RPMI7951 (cell line): ENCODE data around the gene NEIL1. TPM values are rescaled to one million over a fixed set of nuclear protein-coding genes. Genes with fewer than 3 reads are reported as not detected.

ENCODE experiments used
- DNase-seq: peaks from one replicate; pipeline ENCODE4 v3.0.0-alpha.2; 2012; ENCODE audit warnings: low read depth
- total RNA-seq: library from RNA; depleted of rRNA; stranded (reverse); fragments of >200 nt; shearing (Covaris generic); gene quantifications from 2 replicates; pipeline ENCODE4 v1.2.3, GENCODE V29; 2014

Gene NEIL1
- total RNA-seq, 1 experiment from 2014 or later: 2.6 TPM

DNA sequence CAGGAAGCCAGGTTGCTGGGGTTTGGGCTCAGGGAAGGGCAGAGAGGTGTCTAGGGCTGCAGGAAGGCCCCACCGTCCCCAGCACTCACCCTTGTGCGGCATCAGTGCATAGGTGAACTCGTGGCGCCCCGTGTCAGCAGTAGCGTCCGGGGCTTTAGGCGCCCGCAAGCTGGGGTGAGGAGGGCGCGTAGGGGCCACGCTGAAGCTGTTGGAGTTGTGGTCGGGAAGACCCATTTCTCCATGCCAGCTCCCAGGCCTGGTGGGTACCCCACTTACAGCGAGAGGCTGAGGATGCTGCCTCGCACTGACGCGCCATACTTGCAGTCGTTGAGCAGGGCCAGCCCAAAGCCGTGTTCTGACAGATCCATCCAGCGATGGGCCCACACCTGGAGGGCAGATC, 9.7 kb downstream of the NEIL1 start:
- no peak for DNase-seq

GRCh38 chr15:75357976-75358673, 11.3 kb downstream of the NEIL1 start:
- no peak for DNase-seq

DNA sequence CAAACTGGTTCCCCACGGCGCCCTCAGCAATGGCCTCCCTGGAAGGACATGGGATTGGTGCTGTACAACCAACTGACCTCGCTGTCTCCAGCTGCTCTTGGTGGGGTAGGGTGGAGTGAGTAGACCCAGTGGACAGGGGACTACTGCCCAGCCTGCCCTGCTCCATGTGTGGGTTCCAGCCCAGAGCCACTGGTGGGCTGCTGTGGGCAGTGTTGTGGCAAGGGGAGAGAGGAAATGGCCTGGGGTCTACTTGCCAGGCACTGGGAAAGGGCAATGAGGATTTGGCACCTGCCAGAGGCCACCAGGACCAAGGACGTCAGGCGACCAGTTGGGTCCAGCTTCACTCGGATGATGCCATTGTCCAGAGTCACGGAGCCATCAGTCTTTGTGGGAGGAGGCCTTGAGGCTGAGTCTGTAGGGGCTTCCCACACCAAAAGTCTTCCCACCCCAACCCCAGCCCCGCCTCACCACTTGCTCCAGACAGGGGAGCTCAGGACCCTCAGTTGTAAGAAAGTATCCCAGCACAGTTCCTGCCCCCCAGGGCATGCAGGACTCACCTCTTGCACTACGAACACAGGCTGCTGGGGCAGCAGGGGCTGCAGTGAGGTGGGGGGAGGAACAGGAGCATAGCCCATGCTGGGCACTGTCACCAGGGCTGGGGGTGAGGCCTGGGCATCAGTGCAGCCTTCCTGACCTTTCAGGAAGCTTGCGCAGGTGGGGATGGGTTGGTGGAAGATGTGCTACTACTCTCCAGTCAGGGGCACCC, 12.1 kb downstream of the NEIL1 start:
- no peak for DNase-seq

- no peak for DNase-seq
Observed at GRCh38 chr15:75359537-75360250, 12.9 kb downstream of the NEIL1 start.

DNA sequence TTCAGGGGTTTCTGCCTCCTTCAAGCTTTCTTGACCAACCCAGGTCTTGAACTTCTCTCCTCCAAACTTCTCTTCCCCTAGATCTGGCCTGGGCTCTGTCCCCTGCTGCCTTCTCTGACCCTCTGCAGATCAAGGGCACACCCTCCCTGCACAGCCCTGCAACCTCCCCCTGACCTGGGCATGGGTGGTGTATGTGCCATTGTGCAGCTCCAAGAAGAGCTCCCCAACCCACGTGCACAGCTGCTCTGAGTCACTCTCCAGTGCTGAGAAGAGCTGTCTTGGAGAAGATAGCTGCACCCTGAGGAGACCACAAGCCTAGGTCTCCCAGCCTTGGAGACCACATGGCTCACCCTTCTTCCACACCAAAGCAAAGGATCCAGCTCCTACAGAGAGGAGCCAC, 13.6 kb downstream of the NEIL1 start:
- DNase-seq: no peak

- DNase-seq: no peak
Observed at GRCh38 chr15:75360856-75361255, 14.0 kb downstream of the NEIL1 start.

DNA sequence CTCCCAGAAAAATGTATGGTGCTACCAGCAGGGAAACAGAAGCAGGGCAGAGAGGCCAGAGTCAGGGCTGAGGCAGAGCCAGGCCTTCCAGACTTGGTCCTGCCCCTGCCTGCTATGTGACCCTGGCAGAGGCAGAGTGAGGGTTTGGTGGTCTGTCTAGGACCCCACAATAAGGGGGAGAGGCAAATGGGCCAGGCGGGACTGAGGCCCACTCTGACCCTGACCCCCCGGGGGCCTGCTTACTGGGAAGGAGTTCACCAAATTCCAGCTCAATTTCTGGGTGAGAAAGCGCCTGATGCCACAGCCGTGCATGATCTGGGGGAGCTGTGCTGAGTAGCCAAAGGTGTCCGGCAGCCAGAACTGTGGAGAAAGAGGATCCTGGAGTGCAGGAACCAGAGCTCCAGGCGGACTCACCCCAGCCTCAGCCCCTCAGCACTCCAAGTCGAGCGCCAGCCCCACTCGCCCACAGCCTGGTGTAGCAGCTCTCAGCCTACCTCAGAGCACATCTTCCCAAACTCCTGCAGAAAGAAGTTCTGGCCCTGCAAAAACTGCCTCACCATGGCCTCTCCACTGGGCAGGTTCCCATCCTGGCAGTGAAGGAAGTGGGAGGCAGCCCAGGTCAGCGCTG, 14.6 kb downstream of the NEIL1 start:
- no peak for DNase-seq

GRCh38 chr15:75361989-75362641, 15.3 kb downstream of the NEIL1 start:
- no peak for DNase-seq

GRCh38 chr15:75362642-75363249, 15.9 kb downstream of the NEIL1 start:
- DNase-seq: no peak

- no peak for DNase-seq
Observed at GRCh38 chr15:75363786-75364185, 16.9 kb downstream of the NEIL1 start.

- DNase-seq: no peak
Observed at GRCh38 chr15:75364881-75365280, 18.0 kb downstream of the NEIL1 start.

DNA sequence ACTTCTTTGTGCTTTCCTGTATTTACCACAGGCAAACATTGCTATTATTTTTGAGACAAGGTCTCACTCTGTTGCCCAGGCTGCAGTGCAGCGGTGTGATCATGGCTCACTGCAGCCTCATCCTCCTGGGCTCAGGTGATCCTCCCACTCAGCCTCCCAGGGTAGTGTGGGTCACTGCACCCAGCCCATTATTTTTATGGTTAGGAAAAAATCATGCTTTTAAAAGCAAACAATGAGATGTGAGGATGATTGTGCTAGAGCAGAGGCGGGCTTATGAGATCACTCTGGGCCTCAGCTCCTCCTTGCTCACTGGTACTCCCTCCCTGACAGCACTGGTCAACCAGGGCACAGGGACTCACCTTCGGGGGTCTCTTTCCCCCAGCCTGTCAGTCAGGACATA, 19.3 kb downstream of the NEIL1 start:
- no peak for DNase-seq

- DNase-seq: no peak
Observed at GRCh38 chr15:75367006-75367405, 20.2 kb downstream of the NEIL1 start.

GRCh38 chr15:75367406-75367912, 20.6 kb downstream of the NEIL1 start:
- DNase-seq: no peak

DNA sequence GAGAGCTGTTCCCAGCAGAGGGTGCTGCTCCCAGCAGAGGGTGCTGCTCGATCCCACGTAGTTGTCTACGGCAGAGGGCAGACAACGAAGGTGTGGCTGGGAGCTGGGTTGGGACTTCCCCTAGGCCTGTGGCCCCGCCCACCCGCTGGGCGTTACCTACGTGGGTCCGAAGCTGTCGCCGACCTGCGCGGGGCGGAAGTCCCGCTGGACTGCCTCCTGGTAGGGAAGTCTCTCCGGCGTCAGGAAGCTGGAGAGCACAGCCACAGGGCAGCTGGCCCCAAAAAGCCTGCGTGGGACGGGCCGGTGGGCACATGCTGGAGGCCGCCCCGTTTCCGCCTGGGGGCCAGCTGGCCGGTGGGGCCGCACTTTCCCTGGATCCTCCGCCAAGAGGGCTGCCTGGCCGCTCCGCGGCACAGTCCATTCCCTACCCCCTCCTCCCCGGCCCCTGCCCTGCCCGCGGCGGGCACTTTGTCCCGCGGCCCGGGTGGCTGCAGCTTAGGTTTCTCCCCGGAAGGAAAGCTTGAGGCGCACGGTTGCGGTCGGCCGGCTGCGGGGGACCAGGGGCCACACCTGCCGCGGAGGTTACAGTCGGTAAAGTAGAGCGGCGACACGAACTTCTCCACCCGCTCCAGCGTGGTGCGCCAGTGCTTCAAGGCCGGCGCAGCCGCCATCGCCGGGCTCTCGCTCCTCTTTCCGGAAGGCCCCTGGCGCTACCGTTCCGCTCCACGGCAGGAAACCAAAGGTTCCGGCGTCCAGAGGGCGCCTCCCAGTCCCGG, 21.3 kb downstream of the NEIL1 start, which contains the start of gene MAN2C1:
Gene MAN2C1, minus strand, starts transcription at position 695 of the 776 bp plus-strand sequence. Its CDS starts 24 bp downstream, at position 671.
- peak; percentile 94 for DNase-seq

DNA sequence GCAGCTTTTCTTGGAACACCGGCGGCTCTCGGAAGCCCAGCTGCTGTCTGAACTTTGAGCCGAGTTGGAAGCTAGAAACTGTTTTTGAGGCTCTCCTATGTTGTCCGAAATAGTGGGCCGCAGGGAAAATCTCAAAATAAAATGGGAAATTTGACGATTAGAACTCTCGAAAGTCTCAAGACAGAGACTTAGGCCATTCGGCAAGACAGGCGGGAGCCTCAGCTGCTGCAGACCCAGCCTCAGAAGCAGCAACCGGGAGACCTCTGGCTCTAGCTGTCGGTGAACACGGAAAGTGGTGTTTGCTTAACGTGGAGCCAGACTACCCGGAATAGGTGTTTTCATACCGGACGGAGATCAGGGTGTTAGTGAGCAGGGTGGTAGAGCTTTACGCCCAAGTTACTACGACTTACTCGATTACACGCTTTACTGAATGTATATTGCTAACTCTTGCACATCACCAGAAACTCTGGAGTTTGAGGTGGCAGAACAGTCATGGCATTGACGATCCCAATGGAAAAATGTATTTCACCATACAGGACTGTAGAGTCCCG, 21.9 kb downstream of the NEIL1 start:
- DNase-seq: no peak

DNA sequence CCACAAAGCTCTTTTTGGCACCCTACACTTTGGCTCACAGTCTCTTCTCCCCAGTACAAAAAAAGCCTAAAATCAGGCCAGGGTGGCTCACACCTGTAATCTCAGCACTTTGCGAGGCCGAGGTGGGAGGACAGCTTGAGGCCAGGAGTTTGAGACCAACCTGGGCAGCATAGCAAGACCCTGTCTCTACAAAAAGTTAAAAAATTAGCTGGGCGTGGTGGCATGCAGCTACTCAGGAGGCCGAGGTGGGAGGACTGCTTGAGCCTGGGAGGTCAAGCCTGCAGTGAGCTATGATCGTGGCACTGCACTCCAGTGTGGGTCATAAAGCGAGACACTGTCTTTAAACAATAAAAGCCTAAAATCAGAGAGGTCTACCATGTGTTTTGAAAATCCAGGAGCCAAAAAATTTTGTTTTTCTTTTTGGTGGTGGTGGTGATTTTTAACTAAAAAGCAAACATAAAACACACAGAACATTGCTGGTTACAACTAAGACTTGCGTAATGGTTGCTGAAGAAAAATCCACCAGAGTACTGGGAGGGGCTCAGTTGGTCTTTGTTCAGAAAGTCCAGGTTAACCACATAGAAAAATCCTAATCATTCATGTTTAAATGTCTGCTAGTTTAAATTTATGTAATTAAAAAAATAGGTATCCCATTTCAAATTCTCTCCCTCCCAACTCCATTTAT, 23.2 kb downstream of the NEIL1 start:
- no peak for DNase-seq

DNA sequence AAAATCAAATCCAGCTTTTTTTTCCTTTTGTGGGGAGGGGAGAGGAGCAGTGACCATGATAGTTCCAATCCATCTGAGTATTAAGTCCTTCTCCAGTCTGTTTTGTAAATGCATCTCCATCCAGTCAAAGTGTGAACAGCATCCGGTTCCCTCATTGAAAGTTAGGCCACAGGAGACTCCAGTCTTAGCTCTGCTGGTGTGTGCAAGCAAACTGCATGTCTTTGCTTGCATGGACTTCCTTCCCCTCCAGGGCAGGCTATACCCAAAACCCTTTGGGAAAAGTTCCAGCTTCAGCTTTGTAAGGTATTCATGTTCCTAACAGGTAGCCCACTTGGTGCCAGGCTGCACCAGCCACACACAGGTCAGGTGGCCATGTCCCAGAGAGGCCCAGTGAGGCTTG, 24.6 kb downstream of the NEIL1 start:
- DNase-seq: no peak
